Measurements from ENCODE around the gene CAVIN3. TPM values are rescaled to one million over a fixed set of nuclear protein-coding genes. Genes with fewer than 3 reads are reported as not detected.

CAVIN3 gene
- total RNA-seq, 4 donors from 2014 or later, result 8.2 to 124 (median 31.0) TPM

- no peak for DNase-seq
- H3K4me1 ChIP-seq, result peaks cover 0 to 4% (median 0%) of the 10 kb centered on the region in 4 donors
- no peak for TF ChIP-seq POLR2A (IDR thresholded peaks at IDR 0.05)
- no peak for TF ChIP-seq CTCF (IDR thresholded peaks at IDR 0.05)
- TF ChIP-seq POLR2AphosphoS5 (IDR thresholded peaks at IDR 0.05), result no peak
- no peak for TF ChIP-seq EP300 (IDR thresholded peaks at IDR 0.05; ENCODE audit: low read depth)
- no peak overlapping the region for H3K27ac ChIP-seq
- no peaks in the 10 kb centered on the region for H3K36me3 ChIP-seq
- no peaks in the 10 kb centered on the region for H3K27me3 ChIP-seq
- H3K4me3 ChIP-seq, result no peak overlapping the region
- 84% methylated on average over 6 of the region's 6 CpGs; no CpG with 5 or more reads in 1 of the 2 donors for WGBS, 2 donors (ENCODE audit: low coverage in 1 of 2)
- no peaks in the 10 kb centered on the region for H3K9me3 ChIP-seq
- intact Hi-C loops (cut with DNase I; ENCODE audit: low total_unique reads), result no loop called here
- in situ Hi-C loops (cut with MboI; ENCODE audit: low pct_ligation_motif_present in 1 of 4, low pct_unique_long_range_greater_than_20kb in 1 of 4, low sequenced_read_pairs in 3 of 4), result loop anchor here in 1 of 4 donors (25.0 kb wide), 1 partner anchor 323 kb away; the partner anchor contains the start of gene OR56A4
Measured at GRCh38 chr11:6334806-6335205, 14.5 kb upstream of the CAVIN3 start.

- no peak for TF ChIP-seq EP300 (IDR thresholded peaks at IDR 0.05; ENCODE audit: low read depth)
- TF ChIP-seq POLR2AphosphoS5 (IDR thresholded peaks at IDR 0.05), result no peak
- TF ChIP-seq POLR2A (IDR thresholded peaks at IDR 0.05), result no peak
- no peak for TF ChIP-seq CTCF (IDR thresholded peaks at IDR 0.05)
- in situ Hi-C loops (cut with MboI; ENCODE audit: low pct_ligation_motif_present in 1 of 4, low pct_unique_long_range_greater_than_20kb in 1 of 4, low sequenced_read_pairs in 3 of 4) (loop anchor here in 1 of 4 donors (25.0 kb wide), 1 partner anchor 321 kb away; the partner anchor contains the start of gene OR56A4), intact Hi-C loops (cut with DNase I; ENCODE audit: low total_unique reads) (no loop called here)
- Histone ChIP-seq H3K4me1 (peaks cover 0 to 4% (median 0%) of the 10 kb centered on the region in 4 donors), H3K27ac (no peak overlapping the region), H3K36me3 (no peaks in the 10 kb centered on the region), H3K4me3 (no peak overlapping the region), H3K27me3 (no peaks in the 10 kb centered on the region), H3K9me3 (no peaks in the 10 kb centered on the region)
- DNase-seq, result no peak
- 28 to 31% methylated on average over 2 of the region's 2 CpGs for WGBS, 2 donors (ENCODE audit: low coverage in 1 of 2)
Measured at GRCh38 chr11:6333095-6333494, 12.8 kb upstream of the CAVIN3 start.

GRCh38 chr11:6332066-6332465 lies 11.8 kb upstream of the CAVIN3 start:
- H3K4me3 ChIP-seq, result no peak overlapping the region
- H3K36me3 ChIP-seq, result no peaks in the 10 kb centered on the region
- in situ Hi-C loops (cut with MboI; ENCODE audit: low pct_ligation_motif_present in 1 of 4, low pct_unique_long_range_greater_than_20kb in 1 of 4, low sequenced_read_pairs in 3 of 4), result loop anchor here in 1 of 4 donors (25.0 kb wide), 1 partner anchor 320 kb away; the partner anchor contains the start of gene OR56A4
- H3K27me3 ChIP-seq, result no peaks in the 10 kb centered on the region
- H3K27ac ChIP-seq, result no peak overlapping the region
- peaks cover 0 to 4% (median 0%) of the 10 kb centered on the region in 4 donors for H3K4me1 ChIP-seq
- H3K9me3 ChIP-seq, result no peaks in the 10 kb centered on the region
- no peak for TF ChIP-seq CTCF (IDR thresholded peaks at IDR 0.05)
- no peak for TF ChIP-seq EP300 (IDR thresholded peaks at IDR 0.05; ENCODE audit: low read depth)
- TF ChIP-seq POLR2AphosphoS5 (IDR thresholded peaks at IDR 0.05), result no peak
- no peak for TF ChIP-seq POLR2A (IDR thresholded peaks at IDR 0.05)
- 86% methylated on average over 4 to 5 of the region's 5 CpGs for WGBS, 2 donors (ENCODE audit: low coverage in 1 of 2)
- intact Hi-C loops (cut with DNase I; ENCODE audit: low total_unique reads), result no loop called here
- DNase-seq, result no peak

- in situ Hi-C loops (cut with MboI; ENCODE audit: low pct_ligation_motif_present in 1 of 4, low pct_unique_long_range_greater_than_20kb in 1 of 4, low sequenced_read_pairs in 3 of 4) (loop anchor here in 1 of 4 donors (25.0 kb wide), 1 partner anchor 316 kb away; the partner anchor contains the start of gene OR56A4), intact Hi-C loops (cut with DNase I; ENCODE audit: low total_unique reads) (no loop called here)
- no peak overlapping the region for H3K27ac ChIP-seq
- no peaks in the 10 kb centered on the region for H3K36me3 ChIP-seq
- TF ChIP-seq CTCF (IDR thresholded peaks at IDR 0.05) (no peak), POLR2A (IDR thresholded peaks at IDR 0.05) (no peak), EP300 (IDR thresholded peaks at IDR 0.05; ENCODE audit: low read depth) (no peak), POLR2AphosphoS5 (IDR thresholded peaks at IDR 0.05) (no peak)
- no peaks in the 10 kb centered on the region for H3K27me3 ChIP-seq
- no peaks in the 10 kb centered on the region for H3K9me3 ChIP-seq
- H3K4me1 ChIP-seq, result peaks cover 0 to 1% (median 0%) of the 10 kb centered on the region in 4 donors
- no peak for DNase-seq
- H3K4me3 ChIP-seq, result no peak overlapping the region
Measured at GRCh38 chr11:6328321-6328720, 8.0 kb upstream of the CAVIN3 start.
